ENCODE data around the gene CYP2A6. TPM values are rescaled to one million over a fixed set of nuclear protein-coding genes. Genes with fewer than 3 reads are reported as not detected.
A peak's percentile ranks its signal among the peaks of the same experiment; 100 is the strongest.
"Not testable (repeated sequence)": the region's sequence is repeated elsewhere in the genome, so short reads cannot be mapped to it uniquely, and the experiment has no call there.

CYP2A6 gene
- total RNA-seq, result not detected

DNA sequence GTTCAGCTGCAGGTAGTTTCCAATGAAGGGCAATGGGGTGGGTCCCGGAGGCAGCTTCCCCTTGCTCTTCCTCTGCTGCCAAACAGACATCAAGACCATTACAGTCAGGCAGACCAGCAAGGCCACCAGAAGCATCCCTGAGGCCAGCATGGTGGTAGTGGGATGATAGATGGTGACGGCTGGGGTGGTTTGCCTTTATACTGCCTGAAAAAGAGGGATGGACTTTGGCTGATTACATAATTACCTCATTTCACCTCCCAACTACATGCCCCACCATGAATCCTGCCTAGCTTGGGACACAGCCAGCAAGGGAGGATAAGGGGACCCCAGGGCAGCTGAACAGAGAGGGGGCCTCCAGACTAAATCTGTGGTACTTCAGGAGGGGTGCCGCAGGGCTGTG lies at the start of gene CYP2A6:
Gene CYP2A6, minus strand, starts transcription at position 171 of the 400 bp plus-strand sequence. Its CDS starts 21 bp downstream, at position 150.
- CTCF ChIA-PET; H3K4me3 Mint-ChIP-seq; H3K27ac Mint-ChIP-seq; H3K9me3 Mint-ChIP-seq (ENCODE audit: insufficient read depth); H3K36me3 Mint-ChIP-seq (ENCODE audit: low read depth); ATAC-seq; DNase-seq; POLR2A ChIA-PET: not testable (repeated sequence)
- Mint-ChIP-seq H3K4me1 (ENCODE audit: low read depth) (peaks cover 14% of the 10 kb centered on the region), H3K27me3 (ENCODE audit: low read depth) (peaks cover 48% of the 10 kb centered on the region)

GRCh38 chr19:40899964-40900363 lies 49.7 kb upstream of the CYP2A6 start:
- CTCF ChIA-PET; H3K9me3 Mint-ChIP-seq (ENCODE audit: insufficient read depth); H3K4me3 Mint-ChIP-seq; H3K36me3 Mint-ChIP-seq (ENCODE audit: low read depth): not testable (repeated sequence)
- ATAC-seq (peak; percentile 60), DNase-seq (peak; percentile 61)
- H3K27ac Mint-ChIP-seq, result peak overlapping the region; percentile 77
- H3K4me1 Mint-ChIP-seq (ENCODE audit: low read depth), result peaks cover 15% of the 10 kb centered on the region
- peaks cover 12% of the 10 kb centered on the region for H3K27me3 Mint-ChIP-seq (ENCODE audit: low read depth)
- POLR2A ChIA-PET, result interaction anchor here (1.1 kb wide), 1 partner anchor 71 kb away, joined by 3 read pairs; no protein-coding TSS in a partner anchor

GRCh38 chr19:40896843-40897789 lies 46.9 kb upstream of the CYP2A6 start:
- DNase-seq; H3K4me3 Mint-ChIP-seq; ATAC-seq; H3K9me3 Mint-ChIP-seq (ENCODE audit: insufficient read depth); CTCF ChIA-PET; H3K36me3 Mint-ChIP-seq (ENCODE audit: low read depth); H3K27ac Mint-ChIP-seq; POLR2A ChIA-PET: not testable (repeated sequence)
- H3K27me3 Mint-ChIP-seq (ENCODE audit: low read depth), result peaks cover 15% of the 10 kb centered on the region
- H3K4me1 Mint-ChIP-seq (ENCODE audit: low read depth), result peaks cover 15% of the 10 kb centered on the region

DNA sequence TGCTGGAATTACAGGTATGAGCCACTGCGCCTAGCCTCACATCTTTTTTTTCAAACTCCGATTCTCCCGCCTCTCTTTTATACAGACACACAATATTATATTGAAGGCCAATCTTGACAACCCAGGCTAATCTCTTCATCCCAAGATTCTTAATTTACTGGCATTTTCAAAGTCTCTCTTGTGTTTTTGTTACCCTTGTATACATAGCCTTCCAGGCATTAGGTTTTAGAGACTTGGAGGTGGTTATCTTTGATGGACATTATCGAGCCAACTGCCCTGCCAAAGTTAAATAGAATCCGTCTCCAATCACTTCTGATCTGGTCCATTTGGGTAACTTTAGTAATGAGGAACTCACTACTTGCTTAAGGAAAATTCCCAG lies 46.2 kb upstream of the CYP2A6 start:
- ATAC-seq, result no peak
- Mint-ChIP-seq H3K27ac (no peak overlapping the region), H3K36me3 (ENCODE audit: low read depth) (peaks cover 3% of the 10 kb centered on the region), H3K4me3 (no peak overlapping the region), H3K4me1 (ENCODE audit: low read depth) (peaks cover 15% of the 10 kb centered on the region), H3K9me3 (ENCODE audit: insufficient read depth) (no peaks in the 10 kb centered on the region), H3K27me3 (ENCODE audit: low read depth) (peaks cover 18% of the 10 kb centered on the region)
- CTCF ChIA-PET, result no interaction called here
- DNase-seq, result no peak
- POLR2A ChIA-PET, result no interaction called here

GRCh38 chr19:40893112-40893511 lies 42.9 kb upstream of the CYP2A6 start:
- no peaks in the 10 kb centered on the region for H3K36me3 Mint-ChIP-seq (ENCODE audit: low read depth)
- H3K27me3 Mint-ChIP-seq (ENCODE audit: low read depth), result peaks cover 27% of the 10 kb centered on the region
- ChIA-PET CTCF (no interaction called here), POLR2A (no interaction called here)
- no peaks in the 10 kb centered on the region for H3K9me3 Mint-ChIP-seq (ENCODE audit: insufficient read depth)
- no peak overlapping the region for H3K4me3 Mint-ChIP-seq
- ATAC-seq (no peak), DNase-seq (no peak)
- no peaks in the 10 kb centered on the region for H3K4me1 Mint-ChIP-seq (ENCODE audit: low read depth)
- no peak overlapping the region for H3K27ac Mint-ChIP-seq

DNA sequence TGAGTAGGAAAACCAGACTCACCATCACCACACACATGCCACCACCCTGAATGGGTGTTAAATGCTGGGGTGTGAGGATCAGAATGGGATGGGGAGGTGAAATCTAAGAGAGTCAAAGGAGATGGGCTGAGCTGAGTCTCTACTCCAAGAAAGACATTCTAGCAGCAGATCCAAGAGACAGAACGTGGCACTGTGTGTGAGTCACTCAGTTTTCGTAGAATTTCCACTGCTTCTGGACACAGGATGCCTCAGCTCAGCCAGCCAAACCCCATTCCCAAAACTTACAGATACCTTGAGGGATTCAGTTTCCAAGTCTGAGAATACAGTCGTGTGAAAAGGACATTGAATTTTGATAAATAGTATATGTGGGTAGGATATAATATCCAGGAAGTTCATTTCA lies 39.1 kb upstream of the CYP2A6 start:
- Mint-ChIP-seq H3K9me3 (ENCODE audit: insufficient read depth) (no peaks in the 10 kb centered on the region), H3K27ac (no peak overlapping the region), H3K4me3 (no peak overlapping the region), H3K27me3 (ENCODE audit: low read depth) (peaks cover 22% of the 10 kb centered on the region), H3K36me3 (ENCODE audit: low read depth) (no peaks in the 10 kb centered on the region), H3K4me1 (ENCODE audit: low read depth) (no peaks in the 10 kb centered on the region)
- ATAC-seq (no peak), DNase-seq (no peak)
- POLR2A ChIA-PET, result no interaction called here
- CTCF ChIA-PET, result no interaction called here

DNA sequence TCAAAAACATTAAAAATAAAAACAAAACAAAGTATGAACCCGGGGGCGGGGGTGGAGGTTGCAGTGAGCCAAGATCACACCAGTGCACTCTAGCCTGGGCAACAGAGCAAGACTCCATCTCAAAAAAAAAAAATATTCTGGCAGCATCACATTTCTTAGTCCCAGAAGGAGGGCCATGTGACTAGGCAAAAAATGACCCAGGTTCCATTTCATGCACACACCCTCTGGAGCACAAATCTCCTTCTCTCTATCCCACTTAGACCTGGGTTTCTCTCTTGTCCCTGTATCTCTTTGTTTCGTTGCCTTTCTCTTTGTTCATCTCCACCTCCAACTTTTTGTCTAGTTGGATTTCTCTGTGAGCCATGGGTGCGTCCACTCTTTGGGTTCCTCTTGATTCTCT lies 37.9 kb upstream of the CYP2A6 start:
- CTCF ChIA-PET, result no interaction called here
- Mint-ChIP-seq H3K36me3 (ENCODE audit: low read depth) (no peaks in the 10 kb centered on the region), H3K27ac (no peak overlapping the region), H3K4me1 (ENCODE audit: low read depth) (no peaks in the 10 kb centered on the region), H3K4me3 (no peak overlapping the region), H3K9me3 (ENCODE audit: insufficient read depth) (no peaks in the 10 kb centered on the region), H3K27me3 (ENCODE audit: low read depth) (peaks cover 27% of the 10 kb centered on the region)
- no peak for ATAC-seq
- POLR2A ChIA-PET, result no interaction called here
- DNase-seq, result no peak

- H3K27me3 Mint-ChIP-seq (ENCODE audit: low read depth), result peaks cover 43% of the 10 kb centered on the region
- POLR2A ChIA-PET; H3K27ac Mint-ChIP-seq; H3K4me3 Mint-ChIP-seq; H3K36me3 Mint-ChIP-seq (ENCODE audit: low read depth); H3K9me3 Mint-ChIP-seq (ENCODE audit: insufficient read depth); ATAC-seq; H3K4me1 Mint-ChIP-seq (ENCODE audit: low read depth); CTCF ChIA-PET; DNase-seq: not testable (repeated sequence)
These were observed 34.1 kb upstream of the CYP2A6 start for GRCh38 chr19:40884187-40884931.

DNA sequence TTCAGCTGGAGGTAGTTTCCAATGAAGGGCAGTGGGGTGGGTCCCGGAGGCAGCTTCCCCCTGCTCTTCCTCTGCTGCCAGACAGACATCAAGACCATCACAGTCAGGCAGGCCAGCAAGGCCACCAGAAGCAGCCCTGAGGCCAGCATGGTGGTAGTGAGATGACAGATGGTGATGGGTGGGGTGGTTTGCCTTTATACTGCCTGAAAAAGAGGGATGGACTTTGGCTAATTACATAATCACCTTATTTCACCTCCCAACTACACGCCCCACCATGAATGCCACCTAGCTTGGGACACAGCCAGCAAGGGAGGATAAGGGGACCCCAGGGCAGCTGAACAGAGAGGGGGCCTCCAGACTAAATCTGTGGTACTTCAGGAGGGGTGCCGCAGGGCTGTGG lies 31.8 kb upstream of the CYP2A6 start, which contains the start of gene CYP2A7:
Gene CYP2A7, minus strand, starts transcription at position 170 of the 400 bp plus-strand sequence. Its CDS starts 21 bp downstream, at position 149.
- ATAC-seq; H3K4me3 Mint-ChIP-seq; POLR2A ChIA-PET; DNase-seq; H3K27ac Mint-ChIP-seq; H3K4me1 Mint-ChIP-seq (ENCODE audit: low read depth); H3K36me3 Mint-ChIP-seq (ENCODE audit: low read depth); H3K9me3 Mint-ChIP-seq (ENCODE audit: insufficient read depth); CTCF ChIA-PET: not testable (repeated sequence)
- H3K27me3 Mint-ChIP-seq (ENCODE audit: low read depth), result peaks cover 48% of the 10 kb centered on the region

GRCh38 chr19:40879349-40879748 lies 29.1 kb upstream of the CYP2A6 start:
- DNase-seq; H3K36me3 Mint-ChIP-seq (ENCODE audit: low read depth); H3K27ac Mint-ChIP-seq; POLR2A ChIA-PET; H3K4me3 Mint-ChIP-seq; ATAC-seq; H3K9me3 Mint-ChIP-seq (ENCODE audit: insufficient read depth); CTCF ChIA-PET: not testable (repeated sequence)
- Mint-ChIP-seq H3K27me3 (ENCODE audit: low read depth) (peaks cover 47% of the 10 kb centered on the region), H3K4me1 (ENCODE audit: low read depth) (peaks cover 22% of the 10 kb centered on the region)

DNA sequence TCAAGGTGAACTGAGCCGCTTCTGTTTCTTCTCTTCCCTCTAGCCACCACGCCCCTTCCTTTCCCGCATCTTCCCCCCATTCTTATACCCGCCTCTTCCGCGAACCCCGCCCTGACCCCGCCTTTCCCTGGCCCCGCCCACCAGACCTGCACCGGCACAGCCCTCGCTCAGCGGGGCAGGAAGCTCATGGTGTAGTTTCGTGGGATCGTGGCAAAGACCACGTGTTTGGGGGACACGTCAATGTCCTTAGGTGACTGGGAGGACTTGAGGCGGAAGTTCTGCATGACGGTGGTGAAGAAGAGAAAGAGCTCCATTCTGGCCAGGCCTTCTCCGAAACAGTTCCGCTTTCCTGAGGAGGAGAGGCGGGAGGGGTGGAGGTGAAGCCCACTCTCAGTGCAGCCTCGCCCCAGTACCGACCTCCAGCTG lies 25.3 kb upstream of the CYP2A6 start:
- CTCF ChIA-PET, result interaction anchor here (0.7 to 1.2 kb wide), 3 partner anchors 69 to 213 kb away, joined by 3 to 4 read pairs (median 3); no protein-coding TSS in a partner anchor
- Mint-ChIP-seq H3K27me3 (ENCODE audit: low read depth) (peaks cover 43% of the 10 kb centered on the region), H3K4me1 (ENCODE audit: low read depth) (peaks cover 22% of the 10 kb centered on the region), H3K27ac (peak overlapping the region; percentile 69), H3K4me3 (peak overlapping the region; percentile 47)
- H3K36me3 Mint-ChIP-seq (ENCODE audit: low read depth); H3K9me3 Mint-ChIP-seq (ENCODE audit: insufficient read depth): not testable (repeated sequence)
- POLR2A ChIA-PET, result interaction anchor here (0.7 kb wide), 1 partner anchor 565 kb away, joined by 3 read pairs; no protein-coding TSS in a partner anchor
- DNase-seq, result peak; percentile 99
- ATAC-seq, result peak; percentile 99

DNA sequence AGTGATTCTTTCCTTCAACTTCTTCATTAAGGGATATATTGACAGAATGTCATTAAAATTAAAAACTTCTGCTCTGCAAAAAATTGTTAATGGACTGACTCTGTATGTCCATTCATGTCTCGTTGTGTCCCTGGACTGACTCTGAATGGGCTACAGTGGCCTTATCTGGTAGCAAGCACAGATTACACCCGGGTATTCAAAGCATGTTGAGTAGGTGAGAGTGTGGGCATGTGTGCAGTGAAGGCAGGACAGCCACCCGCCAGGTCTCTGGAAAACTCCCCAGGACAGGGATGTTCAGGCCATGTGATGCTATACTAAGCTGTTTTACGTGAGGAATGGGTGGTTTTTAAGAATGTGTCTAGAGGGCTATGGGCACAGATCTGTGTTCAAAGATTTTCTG lies 24.6 kb upstream of the CYP2A6 start:
- H3K9me3 Mint-ChIP-seq (ENCODE audit: insufficient read depth); POLR2A ChIA-PET; H3K36me3 Mint-ChIP-seq (ENCODE audit: low read depth); ATAC-seq; DNase-seq: not testable (repeated sequence)
- Mint-ChIP-seq H3K27me3 (ENCODE audit: low read depth) (peaks cover 44% of the 10 kb centered on the region), H3K4me3 (peak overlapping the region; percentile 47), H3K4me1 (ENCODE audit: low read depth) (peaks cover 22% of the 10 kb centered on the region), H3K27ac (peak overlapping the region; percentile 69)
- CTCF ChIA-PET, result interaction anchor here (1.2 kb wide), 1 partner anchor 68 kb away, joined by 3 read pairs; no protein-coding TSS in a partner anchor
